Testis (tissue), 3 donors: ENCODE data around the gene ARHGDIB. TPM values are rescaled to one million over a fixed set of nuclear protein-coding genes. Genes with fewer than 3 reads are reported as not detected.

Source experiments
- DNase-seq: peaks from one replicate; pipeline ENCODE4 v3.0.0-alpha.2; 2019
- H3K27ac ChIP-seq, 2 donors: fragments of 200-600 bp; sonication (generic); one replicate each; pipeline ENCODE4 v1.5.1; 2019
- H3K27me3 ChIP-seq: fragments of 200-600 bp; sonication (generic); one replicate; pipeline ENCODE4 v1.5.1; 2019
- H3K36me3 ChIP-seq: fragments of 200-600 bp; sonication (generic); one replicate; pipeline ENCODE4 v1.5.1; 2017; ENCODE audit warnings: low read depth; ENCODE audit errors: missing control alignments
- H3K4me1 ChIP-seq: fragments of 200-600 bp; sonication (generic); one replicate; pipeline ENCODE4 v1.5.1; 2019
- H3K4me3 ChIP-seq, 2 donors: fragments of 200-600 bp; sonication (generic); one replicate each; pipeline ENCODE4 v1.5.1; 2017 to 2019
- H3K9me3 ChIP-seq: fragments of 200-600 bp; sonication (generic); one replicate; pipeline ENCODE4 v1.5.1; 2017
- POLR2A ChIP-seq: fragments of 450-650 bp; IDR thresholded peaks from one replicate; pipeline ENCODE4 v1.6.1; 2017; ENCODE audit warnings: antibody characterized with exemption, mild to moderate bottlenecking, moderate library complexity
- WGBS, 2 donors: methylation state at CpG; one replicate each; pipeline ENCODE4 v1.1.5; 2018; 5-methylcytosine and 5-hydroxymethylcytosine counted together
- intact Hi-C: fragments of 100-400 bp; cut with DNase I; formaldehyde crosslinking; loops from one replicate; pipeline ENCODE4 v1.15.1; 2023; ENCODE audit warnings: low total_unique reads
- polyA plus RNA-seq: library from polyadenylated mRNA; stranded (reverse); fragments of 350-450 nt; fragmentation: Illumina TruSeq; extraction: RNeasy Lipid Tissue Mini Kit (QIAGEN cat#74804); gene quantifications from one replicate; pipeline ENCODE4 v1.2.3, GENCODE V29; 2014; ENCODE audit warnings: low read depth, low replicate concordance; ENCODE audit not compliant: insufficient read depth
- total RNA-seq, 2 donors: library from RNA; depleted of rRNA; stranded (reverse); fragments of >200 nt; gene quantifications; one replicate each; pipeline ENCODE4 v1.2.3, GENCODE V29; 2016
- TF ChIP-seq, protein P1 (sequence below), 3 experiments: fragments of 450-650 bp in 2 of 3; fragments of 200-600 bp in 1 of 3; sonication (generic) in 1 of 3; IDR thresholded peaks; one replicate each; pipeline ENCODE4 v1.5.1; 2016 to 2019; ENCODE audit warnings: antibody characterized with exemption in 3 of 3, mild to moderate bottlenecking in 2 of 3, moderate library complexity in 1 of 3

Gene ARHGDIB
- total and polyA plus RNA-seq, 3 donors from 2014 or later = 20.2 to 66.3 (median 28.4) TPM

- Histone ChIP-seq H3K27ac (no peak overlapping the region), H3K4me1 (peaks cover 3% of the 10 kb centered on the region), H3K27me3 (no peaks in the 10 kb centered on the region), H3K9me3 (no peaks in the 10 kb centered on the region), H3K36me3 (no peaks in the 10 kb centered on the region), H3K4me3 (no peak overlapping the region)
- intact Hi-C loops = no loop called here
- no peak for DNase-seq
- TF ChIP-seq, protein P1, sequence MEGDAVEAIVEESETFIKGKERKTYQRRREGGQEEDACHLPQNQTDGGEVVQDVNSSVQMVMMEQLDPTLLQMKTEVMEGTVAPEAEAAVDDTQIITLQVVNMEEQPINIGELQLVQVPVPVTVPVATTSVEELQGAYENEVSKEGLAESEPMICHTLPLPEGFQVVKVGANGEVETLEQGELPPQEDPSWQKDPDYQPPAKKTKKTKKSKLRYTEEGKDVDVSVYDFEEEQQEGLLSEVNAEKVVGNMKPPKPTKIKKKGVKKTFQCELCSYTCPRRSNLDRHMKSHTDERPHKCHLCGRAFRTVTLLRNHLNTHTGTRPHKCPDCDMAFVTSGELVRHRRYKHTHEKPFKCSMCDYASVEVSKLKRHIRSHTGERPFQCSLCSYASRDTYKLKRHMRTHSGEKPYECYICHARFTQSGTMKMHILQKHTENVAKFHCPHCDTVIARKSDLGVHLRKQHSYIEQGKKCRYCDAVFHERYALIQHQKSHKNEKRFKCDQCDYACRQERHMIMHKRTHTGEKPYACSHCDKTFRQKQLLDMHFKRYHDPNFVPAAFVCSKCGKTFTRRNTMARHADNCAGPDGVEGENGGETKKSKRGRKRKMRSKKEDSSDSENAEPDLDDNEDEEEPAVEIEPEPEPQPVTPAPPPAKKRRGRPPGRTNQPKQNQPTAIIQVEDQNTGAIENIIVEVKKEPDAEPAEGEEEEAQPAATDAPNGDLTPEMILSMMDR (IDR thresholded peaks at IDR 0.05) = no peak
- TF ChIP-seq POLR2A = no peak
- 94 to 96% methylated on average over 2 of the region's 2 CpGs for WGBS, 2 donors
These were observed 37.5 kb downstream of the ARHGDIB start for GRCh38 chr12:14923944-14924343.

DNA sequence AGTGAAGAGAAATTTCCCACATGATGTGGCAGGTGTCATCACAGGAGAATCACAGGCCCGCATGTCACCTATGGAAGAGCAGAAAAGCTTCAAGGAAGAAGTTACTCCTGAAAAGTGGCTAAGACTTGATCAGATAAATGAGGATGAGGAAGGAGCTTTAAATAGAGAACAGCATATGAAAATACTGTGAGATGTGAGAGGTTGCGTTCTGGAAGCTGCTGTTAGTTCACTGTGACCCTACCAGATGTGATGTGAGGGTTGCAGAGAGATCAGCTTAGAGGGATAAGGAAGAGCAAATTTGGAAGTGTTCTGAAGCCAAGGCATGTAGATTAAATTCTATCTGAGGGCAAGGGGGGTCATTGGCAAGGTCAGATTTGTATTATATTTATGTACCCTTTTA lies 40.2 kb downstream of the ARHGDIB start:
- 76 to 82% methylated on average over 2 of the region's 2 CpGs for WGBS, 2 donors
- no peak overlapping the region for H3K4me3 ChIP-seq
- H3K27ac ChIP-seq = no peak overlapping the region
- no peak for DNase-seq
- no peaks in the 10 kb centered on the region for H3K4me1 ChIP-seq
- no peaks in the 10 kb centered on the region for H3K27me3 ChIP-seq
- H3K36me3 ChIP-seq = no peaks in the 10 kb centered on the region
- TF ChIP-seq POLR2A = no peak
- TF ChIP-seq, protein P1 (IDR thresholded peaks at IDR 0.05) = no peak
- intact Hi-C loops = no loop called here
- no peaks in the 10 kb centered on the region for H3K9me3 ChIP-seq

DNA sequence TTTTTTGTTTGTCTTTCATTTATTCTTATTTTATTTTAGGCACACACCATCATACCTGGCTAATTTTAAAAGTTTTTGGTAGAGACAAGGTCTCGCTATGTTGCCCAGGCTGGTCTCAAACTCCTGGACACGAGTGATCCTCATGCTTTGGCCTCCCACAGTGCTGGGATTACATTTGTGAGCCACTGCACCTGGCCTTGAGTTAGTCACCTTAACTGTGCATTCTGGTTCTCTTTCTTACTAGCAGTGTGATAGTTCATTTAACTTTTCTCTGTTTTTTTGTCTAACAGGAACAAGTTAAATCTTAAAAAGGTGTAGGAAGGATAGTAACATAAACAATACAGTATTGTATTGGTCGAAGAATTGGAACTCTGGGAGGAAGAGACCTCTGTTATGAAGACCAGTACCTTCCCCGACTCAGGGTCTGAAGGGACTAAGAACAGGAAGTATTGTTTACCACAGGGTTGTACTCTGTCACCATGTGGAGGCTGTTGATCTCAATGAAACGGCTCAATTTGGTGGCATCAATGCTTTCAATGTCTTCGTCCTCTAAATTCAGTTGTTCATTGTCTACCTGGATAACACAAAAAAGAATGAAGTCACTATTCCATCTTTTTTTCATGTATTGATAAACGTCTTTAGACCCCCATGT lies 40.8 kb downstream of the ARHGDIB start:
- no peak for DNase-seq
- Histone ChIP-seq H3K4me1 (no peaks in the 10 kb centered on the region), H3K27ac (no peak overlapping the region), H3K4me3 (no peak overlapping the region), H3K9me3 (no peaks in the 10 kb centered on the region), H3K27me3 (no peaks in the 10 kb centered on the region), H3K36me3 (no peaks in the 10 kb centered on the region)
- intact Hi-C loops = no loop called here
- TF ChIP-seq, protein P1 (IDR thresholded peaks at IDR 0.05) = no peak
- TF ChIP-seq POLR2A = no peak
- 83 to 84% methylated on average over 7 of the region's 7 CpGs for WGBS, 2 donors

GRCh38 chr12:14919455-14919854 lies 41.9 kb downstream of the ARHGDIB start:
- intact Hi-C loops = no loop called here
- DNase-seq = no peak
- no peak overlapping the region for H3K27ac ChIP-seq
- TF ChIP-seq, protein P1 (IDR thresholded peaks at IDR 0.05) = no peak
- TF ChIP-seq POLR2A = no peak
- H3K4me3 ChIP-seq = no peak overlapping the region
- no peaks in the 10 kb centered on the region for H3K36me3 ChIP-seq
- H3K27me3 ChIP-seq = no peaks in the 10 kb centered on the region
- H3K9me3 ChIP-seq = no peaks in the 10 kb centered on the region
- H3K4me1 ChIP-seq = no peaks in the 10 kb centered on the region

DNA sequence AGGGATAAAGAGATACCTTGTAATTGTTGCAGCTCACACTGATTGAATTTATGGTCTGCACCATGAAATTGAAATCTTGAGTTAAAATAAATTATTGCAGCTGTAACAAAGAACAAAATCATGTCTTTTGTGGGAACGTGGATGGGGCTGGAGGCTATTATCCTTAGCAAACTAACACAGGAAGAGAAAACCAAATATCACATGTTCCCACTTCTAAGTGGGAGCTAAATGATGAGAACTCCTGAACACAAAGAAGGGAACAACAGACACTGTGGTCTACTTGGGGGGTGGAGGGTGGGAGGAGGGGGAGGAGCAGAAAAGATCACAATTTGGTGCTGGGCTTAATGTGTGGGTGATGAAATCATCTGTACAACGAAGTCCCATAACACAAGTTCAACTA lies 45.7 kb downstream of the ARHGDIB start:
- no peak overlapping the region for H3K4me3 ChIP-seq
- intact Hi-C loops = no loop called here
- DNase-seq = no peak
- no peaks in the 10 kb centered on the region for H3K27me3 ChIP-seq
- no peak overlapping the region for H3K27ac ChIP-seq
- no peaks in the 10 kb centered on the region for H3K4me1 ChIP-seq
- TF ChIP-seq, protein P1 (IDR thresholded peaks at IDR 0.05) = no peak
- TF ChIP-seq POLR2A = no peak
- 51 to 71% methylated on average over 2 of the region's 2 CpGs for WGBS, 2 donors
- H3K9me3 ChIP-seq = no peaks in the 10 kb centered on the region
- H3K36me3 ChIP-seq = no peaks in the 10 kb centered on the region
